ENCODE results near the gene ZNF593OS. TPM values are rescaled to one million over a fixed set of nuclear protein-coding genes. Genes with fewer than 3 reads are reported as not detected.

ZNF593OS gene
- total RNA-seq, 2 experiments from 2014 or later = not detected

- CTCF ChIA-PET = interaction anchor here (0.7 to 2.3 kb wide), 9 partner anchors 18 to 269 kb away, joined by 3 to 5 read pairs (median 3); partner anchors contain the start of genes CEP85 and DHDDS
- Mint-ChIP-seq H3K9me3 (no peaks in the 10 kb centered on the region), H3K27me3 (peaks cover 37% of the 10 kb centered on the region), H3K36me3 (ENCODE audit: low read depth) (no peaks in the 10 kb centered on the region), H3K27ac (no peak overlapping the region), H3K4me1 (peaks cover 30% of the 10 kb centered on the region), H3K4me3 (no peak overlapping the region)
- no peak for DNase-seq
- POLR2A ChIA-PET = interaction anchor here (2.0 kb wide), 1 partner anchor 70 kb away, joined by 7 read pairs; the partner anchor contains the start of gene CEP85
Observed at GRCh38 chr1:26163684-26164035, 8.0 kb downstream of the ZNF593OS start.

- Mint-ChIP-seq H3K4me3 (no peak overlapping the region), H3K27ac (no peak overlapping the region)
Observed at GRCh38 chr1:26162220-26162709, 9.4 kb downstream of the ZNF593OS start.

GRCh38 chr1:26161415-26162219 is 10.0 kb downstream of the ZNF593OS start:
- H3K27me3 Mint-ChIP-seq = peaks cover 50% of the 10 kb centered on the region
- no peak overlapping the region for H3K4me3 Mint-ChIP-seq
- ChIA-PET POLR2A (interaction anchor here (0.7 kb wide), 1 partner anchor 35 kb away, joined by 3 read pairs; no protein-coding TSS in a partner anchor), CTCF (interaction anchor here (1.0 to 2.7 kb wide), 5 partner anchors 8 to 256 kb away, joined by 3 to 14 read pairs (median 4); partner anchors contain the start of genes CEP85 and ZNF593)
- DNase-seq = peak; percentile 35
- no peaks in the 10 kb centered on the region for H3K9me3 Mint-ChIP-seq
- peaks cover 27% of the 10 kb centered on the region for H3K4me1 Mint-ChIP-seq
- no peak overlapping the region for H3K27ac Mint-ChIP-seq
- H3K36me3 Mint-ChIP-seq (ENCODE audit: low read depth) = no peaks in the 10 kb centered on the region

More at GRCh38 chr1:26162220-26162709, 9.4 kb downstream of the ZNF593OS start:
- no peak for DNase-seq
- Mint-ChIP-seq H3K4me1 (peaks cover 30% of the 10 kb centered on the region), H3K9me3 (no peaks in the 10 kb centered on the region), H3K27me3 (peaks cover 47% of the 10 kb centered on the region), H3K36me3 (ENCODE audit: low read depth) (no peaks in the 10 kb centered on the region)
- ChIA-PET POLR2A (interaction anchor here (0.7 to 2.0 kb wide), 2 partner anchors 36 to 72 kb away, joined by 3 to 7 read pairs; partner anchors contain the start of gene CEP85), CTCF (interaction anchor here (1.2 to 2.7 kb wide), 6 partner anchors 23 to 255 kb away, joined by 3 to 14 read pairs (median 4); partner anchors contain the start of gene CEP85)

- ChIA-PET POLR2A (no interaction called here), CTCF (interaction anchor here (1.0 to 2.7 kb wide), 3 partner anchors 9 to 74 kb away, joined by 3 to 14 read pairs (median 4); partner anchors contain the start of genes CEP85 and ZNF593)
- Mint-ChIP-seq H3K36me3 (ENCODE audit: low read depth) (no peaks in the 10 kb centered on the region), H3K4me3 (no peak overlapping the region), H3K9me3 (no peaks in the 10 kb centered on the region), H3K27me3 (peaks cover 56% of the 10 kb centered on the region), H3K27ac (no peak overlapping the region), H3K4me1 (peaks cover 23% of the 10 kb centered on the region)
- DNase-seq = no peak
Observed at GRCh38 chr1:26160527-26161414, 10.9 kb downstream of the ZNF593OS start.

- CTCF ChIA-PET = no interaction called here
- H3K4me3 Mint-ChIP-seq = no peak overlapping the region
- H3K9me3 Mint-ChIP-seq = no peaks in the 10 kb centered on the region
- peaks cover 13% of the 10 kb centered on the region for H3K4me1 Mint-ChIP-seq
- POLR2A ChIA-PET = no interaction called here
- DNase-seq = no peak
- peaks cover 65% of the 10 kb centered on the region for H3K27me3 Mint-ChIP-seq
- H3K27ac Mint-ChIP-seq = no peak overlapping the region
- no peaks in the 10 kb centered on the region for H3K36me3 Mint-ChIP-seq (ENCODE audit: low read depth)
Observed at GRCh38 chr1:26159743-26160039, 11.9 kb downstream of the ZNF593OS start.

- no peak within 1 kb of the TSS for H3K4me3 Mint-ChIP-seq
- no peak for DNase-seq
- no peaks in the 10 kb centered on the region for H3K9me3 Mint-ChIP-seq
- peaks cover 10% of the 10 kb centered on the region for H3K4me1 Mint-ChIP-seq
- ChIA-PET CTCF (interaction anchor here (0.7 to 3.8 kb wide), 2 partner anchors 11 to 27 kb away, joined by 3 to 14 read pairs; partner anchors contain the start of genes ZNF593 and ZNF593OS), POLR2A (no interaction called here)
- peaks cover 62% of the 10 kb centered on the region for H3K27me3 Mint-ChIP-seq
- no peak within 1 kb of the TSS for H3K27ac Mint-ChIP-seq
- H3K36me3 Mint-ChIP-seq (ENCODE audit: low read depth) = no peaks in the 10 kb centered on the region
Observed at GRCh38 chr1:26158908-26159742, 12.5 kb downstream of the ZNF593OS start, which contains the start of gene FAM110D. Gene FAM110D (plus strand): TSS chr1:26159079. CDS start chr1:26161292, 2,213 bp downstream.

- peaks cover 8% of the 10 kb centered on the region for H3K4me1 Mint-ChIP-seq
- DNase-seq = no peak
- H3K27ac Mint-ChIP-seq = no peak overlapping the region
- ChIA-PET POLR2A (interaction anchor here (1.0 kb wide), 1 partner anchor 19 kb away, joined by 3 read pairs; no protein-coding TSS in a partner anchor), CTCF (interaction anchor here (0.7 to 3.8 kb wide), 3 partner anchors 12 to 27 kb away, joined by 3 to 16 read pairs (median 14); partner anchors contain the start of genes ZNF593 and ZNF593OS)
- no peak overlapping the region for H3K4me3 Mint-ChIP-seq
- H3K36me3 Mint-ChIP-seq (ENCODE audit: low read depth) = no peaks in the 10 kb centered on the region
- no peaks in the 10 kb centered on the region for H3K9me3 Mint-ChIP-seq
- H3K27me3 Mint-ChIP-seq = peaks cover 61% of the 10 kb centered on the region
Observed at GRCh38 chr1:26158271-26158907, 13.2 kb downstream of the ZNF593OS start.

- Mint-ChIP-seq H3K27ac (no peak overlapping the region), H3K36me3 (ENCODE audit: low read depth) (no peaks in the 10 kb centered on the region), H3K9me3 (no peaks in the 10 kb centered on the region), H3K4me1 (peaks cover 3% of the 10 kb centered on the region), H3K27me3 (peaks cover 59% of the 10 kb centered on the region), H3K4me3 (no peak overlapping the region)
- DNase-seq = no peak
- POLR2A ChIA-PET = interaction anchor here (0.8 kb wide), 1 partner anchor 33 kb away, joined by 3 read pairs; no protein-coding TSS in a partner anchor
- CTCF ChIA-PET = interaction anchor here (1.0 to 3.8 kb wide), 5 partner anchors 9 to 78 kb away, joined by 4 to 16 read pairs (median 10); partner anchors contain the start of genes CEP85, ZNF593 and ZNF593OS
Observed at GRCh38 chr1:26156285-26157038, 15.2 kb downstream of the ZNF593OS start.

GRCh38 chr1:26155370-26156284 is 16.0 kb downstream of the ZNF593OS start:
- ChIA-PET CTCF (interaction anchor here (1.2 to 3.8 kb wide), 5 partner anchors 11 to 79 kb away, joined by 4 to 16 read pairs (median 10); partner anchors contain the start of genes CEP85, ZNF593 and ZNF593OS), POLR2A (interaction anchor here (0.8 kb wide), 1 partner anchor 32 kb away, joined by 3 read pairs; no protein-coding TSS in a partner anchor)
- Mint-ChIP-seq H3K4me1 (peaks cover 3% of the 10 kb centered on the region), H3K27ac (no peak overlapping the region), H3K9me3 (no peaks in the 10 kb centered on the region), H3K4me3 (no peak overlapping the region), H3K27me3 (peaks cover 56% of the 10 kb centered on the region), H3K36me3 (ENCODE audit: low read depth) (no peaks in the 10 kb centered on the region)
- DNase-seq = no peak

GRCh38 chr1:26154750-26155149 is 16.9 kb downstream of the ZNF593OS start:
- DNase-seq = no peak
- no peak overlapping the region for H3K4me3 Mint-ChIP-seq
- H3K27ac Mint-ChIP-seq = no peak overlapping the region
- H3K4me1 Mint-ChIP-seq = peaks cover 3% of the 10 kb centered on the region
- ChIA-PET CTCF (interaction anchor here (1.9 kb wide), 1 partner anchor 12 kb away, joined by 6 read pairs; no protein-coding TSS in a partner anchor), POLR2A (no interaction called here)
- no peaks in the 10 kb centered on the region for H3K9me3 Mint-ChIP-seq
- peaks cover 60% of the 10 kb centered on the region for H3K27me3 Mint-ChIP-seq
- H3K36me3 Mint-ChIP-seq (ENCODE audit: low read depth) = no peaks in the 10 kb centered on the region

Data from activated CD4-positive, alpha-beta memory T cell treated with anti-CD3 and anti-CD28 coated beads, Interleukin-2, amount 10 ng/mL, durations not matched to agents 7 days and 5 days (primary cell).